NB4 (cell line): ENCODE measurements around the gene NIT1.

Experiments used
- MYC ChIP-seq: IDR thresholded peaks from 2 replicates; pipeline ENCODE4 v1.6.1; 2011; ENCODE audit warnings: low read depth, low read length
- POLR2A ChIP-seq: IDR thresholded peaks from 2 replicates; pipeline ENCODE4 v1.6.1; 2011; ENCODE audit warnings: mild to moderate bottlenecking; ENCODE audit not compliant: insufficient read length; ENCODE audit errors: extremely low read depth
- TF ChIP-seq, protein P1 (sequence below): IDR thresholded peaks from one replicate; pipeline ENCODE4 v1.5.1; 2012; ENCODE audit warnings: low read depth, low read length
- TF ChIP-seq, protein P2 (sequence below): IDR thresholded peaks from 2 replicates; pipeline ENCODE4 v1.6.1; 2011; ENCODE audit warnings: low read depth, low read length

DNA sequence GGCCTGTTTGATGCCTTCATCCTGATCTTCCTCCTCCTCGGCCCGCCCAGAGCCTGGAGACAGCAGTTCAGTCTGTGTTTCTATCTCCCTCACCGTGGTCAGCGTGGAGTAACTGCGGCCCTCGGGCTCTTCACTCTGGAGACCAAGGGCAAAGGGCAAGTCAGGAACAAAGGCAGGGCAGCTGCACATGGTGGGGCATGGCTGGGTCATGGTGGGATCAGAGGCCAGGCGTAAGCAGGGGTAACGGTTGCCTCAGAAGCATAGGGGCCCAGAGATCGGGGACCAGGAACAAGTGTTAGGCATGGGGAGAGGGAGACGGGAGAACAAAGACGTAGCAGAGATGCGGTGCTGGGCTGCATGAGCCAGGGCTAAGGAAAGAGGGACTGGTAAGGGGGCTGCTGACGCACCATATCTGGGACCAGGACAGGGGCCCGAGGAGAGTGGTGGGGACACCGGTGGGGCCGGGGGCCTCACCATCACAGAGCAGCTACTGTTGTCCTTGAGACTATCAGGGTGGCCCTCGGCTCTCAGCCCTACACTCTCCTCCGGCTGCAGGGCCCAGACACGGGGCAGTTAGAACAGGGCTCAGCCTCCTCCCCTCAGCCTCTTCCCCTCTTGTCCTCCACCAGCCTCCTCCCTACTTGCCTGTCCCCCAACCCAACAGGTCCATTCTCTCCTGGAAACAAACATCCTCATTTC is 45.0 kb upstream of the NIT1 start:
- TF ChIP-seq, protein P1, sequence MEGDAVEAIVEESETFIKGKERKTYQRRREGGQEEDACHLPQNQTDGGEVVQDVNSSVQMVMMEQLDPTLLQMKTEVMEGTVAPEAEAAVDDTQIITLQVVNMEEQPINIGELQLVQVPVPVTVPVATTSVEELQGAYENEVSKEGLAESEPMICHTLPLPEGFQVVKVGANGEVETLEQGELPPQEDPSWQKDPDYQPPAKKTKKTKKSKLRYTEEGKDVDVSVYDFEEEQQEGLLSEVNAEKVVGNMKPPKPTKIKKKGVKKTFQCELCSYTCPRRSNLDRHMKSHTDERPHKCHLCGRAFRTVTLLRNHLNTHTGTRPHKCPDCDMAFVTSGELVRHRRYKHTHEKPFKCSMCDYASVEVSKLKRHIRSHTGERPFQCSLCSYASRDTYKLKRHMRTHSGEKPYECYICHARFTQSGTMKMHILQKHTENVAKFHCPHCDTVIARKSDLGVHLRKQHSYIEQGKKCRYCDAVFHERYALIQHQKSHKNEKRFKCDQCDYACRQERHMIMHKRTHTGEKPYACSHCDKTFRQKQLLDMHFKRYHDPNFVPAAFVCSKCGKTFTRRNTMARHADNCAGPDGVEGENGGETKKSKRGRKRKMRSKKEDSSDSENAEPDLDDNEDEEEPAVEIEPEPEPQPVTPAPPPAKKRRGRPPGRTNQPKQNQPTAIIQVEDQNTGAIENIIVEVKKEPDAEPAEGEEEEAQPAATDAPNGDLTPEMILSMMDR: no peak
- TF ChIP-seq POLR2A: no peak
- TF ChIP-seq, protein P2, sequence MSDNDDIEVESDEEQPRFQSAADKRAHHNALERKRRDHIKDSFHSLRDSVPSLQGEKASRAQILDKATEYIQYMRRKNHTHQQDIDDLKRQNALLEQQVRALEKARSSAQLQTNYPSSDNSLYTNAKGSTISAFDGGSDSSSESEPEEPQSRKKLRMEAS: no peak
- no peak for TF ChIP-seq MYC
